Measurements from ENCODE around the gene FAM3A.

GRCh38 chrX:154545673-154546274 lies 29.7 kb upstream of the FAM3A start:
- TF ChIP-seq GATA3 (IDR thresholded peaks at IDR 0.05; ENCODE audit: low read depth, low read length) (no peak), GATA2 (IDR thresholded peaks at IDR 0.05; ENCODE audit: low read depth, low read length) (no peak)
